Dendritic cell treated with granulocyte-macrophage colony-stimulating factor and Interleukin-4, amounts not matched to agents 40 ng/mL and 50 ng/mL, for 4 days (primary cell): ENCODE data around the gene GNB1L.

Source experiments
- H3K27ac Mint-ChIP-seq: one replicate; pipeline ENCODE4 v1.8.0; 2022; ENCODE audit warnings: mild to moderate bottlenecking, mixed read lengths
- H3K27me3 Mint-ChIP-seq: one replicate; pipeline ENCODE4 v1.8.0; 2022; ENCODE audit warnings: mild to moderate bottlenecking, mixed read lengths
- H3K36me3 Mint-ChIP-seq: one replicate; pipeline ENCODE4 v1.8.0; 2022; ENCODE audit warnings: low read depth, mixed read lengths
- H3K4me1 Mint-ChIP-seq: one replicate; pipeline ENCODE4 v1.8.0; 2022; ENCODE audit warnings: low read depth, mixed read lengths
- H3K4me3 Mint-ChIP-seq: one replicate; pipeline ENCODE4 v1.8.0; 2022; ENCODE audit warnings: mild to moderate bottlenecking, moderate library complexity, mixed read lengths
- H3K9me3 Mint-ChIP-seq: one replicate; pipeline ENCODE4 v1.8.0; 2022; ENCODE audit warnings: mixed read lengths
- intact Hi-C: fragments of 100-400 bp; cut with micrococcal nuclease; formaldehyde crosslinking; loops from one replicate; pipeline ENCODE4 v1.15.0; 2022

The GNB1L gene

DNA sequence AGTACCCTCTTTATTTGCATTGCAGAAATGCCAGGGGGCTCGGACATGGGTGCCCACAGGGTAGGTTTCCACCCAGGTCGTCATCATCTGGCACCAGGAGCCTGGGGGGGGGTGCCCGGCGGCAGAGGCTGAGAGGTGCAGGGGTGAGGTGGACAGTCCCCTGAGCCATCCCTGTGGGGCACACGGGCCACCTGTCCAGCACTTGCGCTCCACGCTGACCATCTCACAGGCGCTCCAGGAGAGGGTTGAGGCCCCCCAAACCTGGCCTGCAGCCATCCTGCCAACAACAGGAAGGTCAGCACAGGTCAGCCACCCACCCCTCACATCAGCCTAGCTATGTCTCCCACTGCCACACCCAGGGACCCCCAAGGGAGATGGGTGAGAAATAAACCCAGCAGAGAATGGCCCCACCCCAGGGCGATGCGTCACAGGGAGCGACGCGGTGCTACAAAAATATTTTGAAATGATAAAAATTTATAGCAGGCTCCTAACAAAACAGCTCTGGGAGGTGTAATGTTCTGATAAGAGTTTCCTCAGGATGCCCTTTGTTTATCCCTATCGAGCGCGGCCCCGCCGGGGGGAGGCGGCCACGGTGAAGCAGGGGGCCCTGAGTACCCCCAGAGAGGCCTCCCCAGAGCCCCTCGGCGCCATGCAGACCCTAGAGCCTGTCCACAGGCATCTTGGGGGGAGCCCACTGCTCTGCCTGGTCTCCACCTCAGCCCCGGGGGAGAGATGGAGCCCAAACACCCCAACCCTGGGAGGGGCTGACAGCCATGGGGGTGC is 21.0 kb upstream of the GNB1L start:
- Mint-ChIP-seq H3K4me1 (no peaks in the 10 kb centered on the region), H3K4me3 (no peak overlapping the region), H3K36me3 (peaks cover 68% of the 10 kb centered on the region), H3K27ac (no peak overlapping the region), H3K9me3 (no peaks in the 10 kb centered on the region), H3K27me3 (no peaks in the 10 kb centered on the region)
- intact Hi-C loops = no loop called here

DNA sequence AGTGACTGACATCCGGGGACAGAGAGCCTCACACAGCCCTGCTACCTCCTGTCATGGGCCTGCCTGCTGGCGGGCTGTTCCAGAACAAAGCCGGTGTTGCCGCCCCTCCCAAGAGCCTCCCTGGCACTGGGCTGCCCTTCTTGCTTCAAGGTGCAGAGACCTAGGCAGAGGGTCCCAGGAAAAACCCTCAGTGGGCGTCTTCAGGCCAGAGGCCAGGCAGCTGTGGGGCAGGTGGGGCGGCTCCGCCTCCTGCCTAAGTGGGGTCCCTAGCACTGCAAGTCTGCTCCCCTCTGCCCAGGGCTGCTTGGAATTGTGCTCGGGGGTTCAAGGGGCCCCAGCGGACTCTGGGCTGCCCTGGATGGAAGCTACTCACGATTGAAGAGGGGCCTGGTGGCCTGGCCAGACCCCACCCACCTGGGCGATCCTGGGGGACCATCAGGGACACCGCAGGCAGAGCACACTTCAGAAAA is 20.4 kb upstream of the GNB1L start:
- Mint-ChIP-seq H3K27ac (no peak overlapping the region), H3K4me3 (no peak overlapping the region), H3K27me3 (no peaks in the 10 kb centered on the region), H3K36me3 (peaks cover 62% of the 10 kb centered on the region), H3K9me3 (no peaks in the 10 kb centered on the region), H3K4me1 (no peaks in the 10 kb centered on the region)
- intact Hi-C loops = no loop called here

GRCh38 chr22:19874307-19875060 is 19.8 kb upstream of the GNB1L start:
- peaks cover 56% of the 10 kb centered on the region for H3K36me3 Mint-ChIP-seq
- no peaks in the 10 kb centered on the region for H3K9me3 Mint-ChIP-seq
- no peaks in the 10 kb centered on the region for H3K27me3 Mint-ChIP-seq
- H3K27ac Mint-ChIP-seq = no peak overlapping the region
- no peak overlapping the region for H3K4me3 Mint-ChIP-seq
- no peaks in the 10 kb centered on the region for H3K4me1 Mint-ChIP-seq
- intact Hi-C loops = no loop called here

- H3K9me3 Mint-ChIP-seq = no peaks in the 10 kb centered on the region
- peaks cover 50% of the 10 kb centered on the region for H3K36me3 Mint-ChIP-seq
- H3K27ac Mint-ChIP-seq = no peak overlapping the region
- no peaks in the 10 kb centered on the region for H3K4me1 Mint-ChIP-seq
- intact Hi-C loops = no loop called here
- no peak overlapping the region for H3K4me3 Mint-ChIP-seq
- H3K27me3 Mint-ChIP-seq = no peaks in the 10 kb centered on the region
These were observed 19.3 kb upstream of the GNB1L start for GRCh38 chr22:19873960-19874306.

- intact Hi-C loops = no loop called here
- no peak overlapping the region for H3K27ac Mint-ChIP-seq
- no peaks in the 10 kb centered on the region for H3K9me3 Mint-ChIP-seq
- H3K4me1 Mint-ChIP-seq = no peaks in the 10 kb centered on the region
- H3K4me3 Mint-ChIP-seq = no peak overlapping the region
- no peaks in the 10 kb centered on the region for H3K27me3 Mint-ChIP-seq
- peaks cover 44% of the 10 kb centered on the region for H3K36me3 Mint-ChIP-seq
These were observed 18.7 kb upstream of the GNB1L start for GRCh38 chr22:19873138-19873959.

GRCh38 chr22:19872779-19873137 is 18.1 kb upstream of the GNB1L start:
- H3K36me3 Mint-ChIP-seq = peaks cover 38% of the 10 kb centered on the region
- no peaks in the 10 kb centered on the region for H3K9me3 Mint-ChIP-seq
- no peaks in the 10 kb centered on the region for H3K27me3 Mint-ChIP-seq
- intact Hi-C loops = no loop called here
- no peaks in the 10 kb centered on the region for H3K4me1 Mint-ChIP-seq
- H3K27ac Mint-ChIP-seq = no peak overlapping the region
- no peak overlapping the region for H3K4me3 Mint-ChIP-seq

- Mint-ChIP-seq H3K27ac (no peak overlapping the region), H3K9me3 (no peaks in the 10 kb centered on the region), H3K27me3 (no peaks in the 10 kb centered on the region), H3K4me3 (no peak overlapping the region), H3K4me1 (no peaks in the 10 kb centered on the region), H3K36me3 (peaks cover 32% of the 10 kb centered on the region)
- intact Hi-C loops = no loop called here
These were observed 17.4 kb upstream of the GNB1L start for GRCh38 chr22:19871845-19872778.

DNA sequence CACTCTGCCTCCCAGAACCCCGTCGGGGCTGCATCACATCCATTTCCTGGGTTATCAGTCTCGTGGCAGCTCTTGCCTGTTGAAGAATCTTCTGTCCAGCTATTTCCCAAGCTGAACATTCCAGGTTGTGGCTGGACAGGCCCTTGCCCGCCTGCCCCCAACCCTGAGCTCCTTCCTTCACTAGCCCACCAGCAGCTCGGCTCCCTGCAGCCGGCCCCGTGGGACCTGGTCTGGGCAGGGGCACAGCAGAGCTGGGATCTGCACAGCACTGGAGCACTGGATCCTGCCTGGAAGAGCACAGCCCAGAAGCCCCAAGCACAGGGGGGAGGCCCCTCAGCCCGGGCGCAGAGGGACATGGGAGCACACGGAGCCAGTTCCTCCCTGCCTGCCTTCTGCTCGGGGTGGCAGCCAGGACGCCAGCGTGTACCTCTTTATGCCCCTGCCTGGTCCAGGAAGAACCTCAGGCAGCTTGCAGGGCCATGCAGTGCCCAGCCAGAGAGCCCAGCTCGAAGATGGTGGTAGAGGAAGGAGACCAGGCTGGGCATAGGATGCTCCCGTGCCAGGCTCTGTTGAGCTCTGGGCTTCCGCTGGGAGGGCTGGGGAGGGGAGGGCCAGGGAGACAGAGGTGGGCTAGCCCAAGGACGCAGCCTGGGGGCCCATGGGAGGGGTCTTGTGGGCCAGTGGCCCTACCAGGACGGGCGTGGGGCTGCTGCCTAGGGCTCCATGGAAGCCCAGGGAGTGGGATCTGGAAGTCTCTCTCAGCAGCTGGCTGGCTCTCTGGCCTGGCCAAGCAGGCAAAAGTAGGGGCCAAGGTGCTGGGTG is 16.6 kb upstream of the GNB1L start:
- intact Hi-C loops = no loop called here
- no peak overlapping the region for H3K4me3 Mint-ChIP-seq
- H3K9me3 Mint-ChIP-seq = no peaks in the 10 kb centered on the region
- no peak overlapping the region for H3K27ac Mint-ChIP-seq
- no peaks in the 10 kb centered on the region for H3K4me1 Mint-ChIP-seq
- H3K36me3 Mint-ChIP-seq = peaks cover 23% of the 10 kb centered on the region
- H3K27me3 Mint-ChIP-seq = no peaks in the 10 kb centered on the region

DNA sequence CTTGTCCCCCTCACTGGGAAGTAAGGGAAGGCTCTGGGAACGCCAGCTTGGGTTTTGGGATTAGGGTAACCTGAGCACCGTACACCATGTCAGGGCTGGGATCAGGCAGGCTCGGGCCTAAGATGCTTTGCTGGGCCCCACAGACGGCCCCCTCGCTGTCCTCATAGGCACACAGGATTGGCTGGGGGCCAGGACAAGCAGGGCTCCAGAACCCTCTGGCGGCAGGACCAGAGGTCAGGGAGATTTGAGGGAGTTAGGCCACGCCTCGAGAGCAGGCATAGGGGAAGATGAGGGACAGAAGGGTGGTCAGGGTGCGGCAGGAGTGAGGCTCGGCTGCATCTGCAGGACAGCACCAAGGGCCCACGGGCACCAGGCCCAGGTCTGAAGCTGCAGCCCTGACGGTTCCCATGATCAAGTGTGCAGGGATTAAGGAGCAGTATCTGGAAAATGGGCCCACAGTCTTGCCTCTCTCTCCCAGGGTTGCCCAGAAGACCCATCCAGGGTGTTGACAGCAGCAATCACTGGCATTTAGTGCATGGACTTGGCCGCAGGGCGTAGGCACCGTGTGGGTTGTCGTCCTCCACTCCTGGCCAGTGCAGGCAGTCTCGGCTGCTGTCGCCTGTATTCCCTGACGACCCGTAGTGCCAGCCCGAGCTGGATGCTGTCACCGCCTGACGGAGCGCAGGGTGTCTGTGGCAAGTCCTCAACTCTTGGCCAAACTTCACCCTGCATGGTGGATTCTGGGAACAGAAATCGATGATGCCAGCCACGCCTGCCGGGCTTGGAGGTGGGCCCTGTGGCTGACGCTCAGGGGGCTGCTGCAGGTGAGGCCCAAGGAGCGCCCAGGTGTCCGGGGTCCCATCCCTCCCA is 15.7 kb upstream of the GNB1L start:
- peaks cover 2% of the 10 kb centered on the region for H3K4me1 Mint-ChIP-seq
- intact Hi-C loops = no loop called here
- H3K27ac Mint-ChIP-seq = peak overlapping the region; percentile 14

GRCh38 chr22:19869497-19870152 is 15.0 kb upstream of the GNB1L start:
- Mint-ChIP-seq H3K4me1 (peaks cover 6% of the 10 kb centered on the region), H3K27ac (peak overlapping the region; percentile 14), H3K27me3 (no peaks in the 10 kb centered on the region), H3K4me3 (no peak overlapping the region), H3K9me3 (no peaks in the 10 kb centered on the region), H3K36me3 (peaks cover 10% of the 10 kb centered on the region)
- intact Hi-C loops = no loop called here

More for the DNA sequence above, 15.7 kb upstream of the GNB1L start:
- no peak overlapping the region for H3K4me3 Mint-ChIP-seq
- H3K36me3 Mint-ChIP-seq = peaks cover 15% of the 10 kb centered on the region
- no peaks in the 10 kb centered on the region for H3K27me3 Mint-ChIP-seq
- H3K9me3 Mint-ChIP-seq = no peaks in the 10 kb centered on the region

- Mint-ChIP-seq H3K4me3 (no peak overlapping the region), H3K27ac (no peak overlapping the region), H3K36me3 (peaks cover 3% of the 10 kb centered on the region), H3K27me3 (no peaks in the 10 kb centered on the region), H3K9me3 (no peaks in the 10 kb centered on the region), H3K4me1 (peaks cover 6% of the 10 kb centered on the region)
- intact Hi-C loops = no loop called here
These were observed 14.2 kb upstream of the GNB1L start for GRCh38 chr22:19868773-19869471.
